HepG2 (cell line): Measurements from ENCODE around the gene KLC4. TPM values are rescaled to one million over a fixed set of nuclear protein-coding genes. Genes with fewer than 3 reads are reported as not detected.

ENCODE experiments used
- ATAC-seq: fragments of 200-7000 bp; cut with Tn5 transposase; 3 replicates; pipeline ENCODE4 v1.9.1; 2020; ENCODE audit warnings: mild to moderate bottlenecking, moderate library complexity
- BruUV-seq: library from RNA; stranded (reverse); fragments of 400-500 nt; replicated peaks from 2 replicates; lab custom pipeline; 2021; lab: Mats Ljungman, UMichigan
- CTCF ChIA-PET: fragments of 300-600 bp; formaldehyde crosslinking; extraction: SDS; loops from one replicate; lab custom pipeline; 2021; ENCODE audit warnings: low total read pairs, inconsistent platforms, low intra/inter-chr PET ratio; lab: Yijun Ruan, JAX
- POLR2A ChIA-PET: fragments of 350-600 bp; sonication (Branson Sonifier 250); formaldehyde crosslinking; loops from one replicate; lab custom pipeline; 2020; ENCODE audit warnings: antibody characterized with exemption, inconsistent platforms; lab: Yijun Ruan, JAX
- DNase-seq: peaks from one replicate; pipeline ENCODE4 v3.0.0-alpha.2; 2015; ENCODE audit warnings: low spot score
- FAIRE-seq: peaks from 3 replicates; lab custom pipeline; 2011; peaks lifted over from hg19 to GRCh38; lab: Jason Lieb, UNC
- H2AFZ ChIP-seq: one replicate; pipeline ENCODE4 v1.6.1; 2011; ENCODE audit warnings: low read length, inconsistent platforms
- H3K27ac ChIP-seq: fragments of 300-600 bp; 3 replicates; pipeline ENCODE4 v1.8.0; 2011; ENCODE audit warnings: mixed run types, mild to moderate bottlenecking, mixed read lengths, low read length, inconsistent platforms; ENCODE audit not compliant: insufficient read depth; ENCODE audit errors: extremely low read length
- H3K27me3 ChIP-seq, 2 experiments: fragments of 200-600 bp in 1 of 2; 2 replicates in 1 of 2; 3 replicates in 1 of 2; pipeline versions ENCODE4 v1.6.0 to v1.8.0; 2011; ENCODE audit warnings: low read length in 2 of 2, mild to moderate bottlenecking in 2 of 2, moderate library complexity in 2 of 2, inconsistent platforms in 1 of 2; ENCODE audit not compliant: insufficient read depth in 2 of 2, control insufficient read depth in 1 of 2
- H3K36me3 ChIP-seq, 2 experiments: fragments of 200-600 bp in 1 of 2; replicated peaks in 1 of 2; 2 replicates in 1 of 2; 3 replicates in 1 of 2; pipeline versions ENCODE4 v1.5.1 to v1.8.0; 2011; ENCODE audit warnings: low read length in 2 of 2, inconsistent platforms in 1 of 2; ENCODE audit not compliant: insufficient read depth in 2 of 2, control insufficient read depth in 1 of 2
- H3K4me1 ChIP-seq: 2 replicates; pipeline ENCODE4 v1.5.1; 2012; ENCODE audit warnings: low read length, inconsistent platforms; ENCODE audit not compliant: insufficient read depth
- H3K4me2 ChIP-seq: 2 replicates; pipeline ENCODE4 v1.6.0; 2011; ENCODE audit warnings: low read depth, low read length, inconsistent platforms
- H3K4me3 ChIP-seq, 3 experiments: fragments of 200-600 bp in 1 of 3; sonication (generic), shearing (Covaris generic) in 1 of 3; replicated peaks in 1 of 3; 2 replicates each; pipeline ENCODE4 v1.5.1; 2011 to 2016; ENCODE audit warnings: low read length in 3 of 3, inconsistent platforms in 2 of 3, low read depth in 2 of 3, mild to moderate bottlenecking in 2 of 3, control low read depth in 1 of 3, mixed read lengths in 1 of 3; ENCODE audit not compliant: insufficient read depth in 1 of 3
- H3K79me2 ChIP-seq: one replicate; pipeline ENCODE4 v1.6.1; 2011; ENCODE audit warnings: low read length, inconsistent platforms; ENCODE audit not compliant: insufficient read depth
- H3K9ac ChIP-seq: 2 replicates; pipeline ENCODE4 v1.6.0; 2011; ENCODE audit warnings: mild to moderate bottlenecking, low read depth, low read length, inconsistent platforms; ENCODE audit not compliant: insufficient read depth
- H3K9me3 ChIP-seq: 2 replicates; pipeline ENCODE4 v1.5.1; 2012; ENCODE audit warnings: mild to moderate bottlenecking, low read length
- H4K20me1 ChIP-seq: 2 replicates; pipeline ENCODE4 v1.6.0; 2011; ENCODE audit warnings: inconsistent platforms, mild to moderate bottlenecking, low read length, moderate library complexity; ENCODE audit not compliant: insufficient read depth
- FIP1L1 ChIP-seq: fragments of 200-400 bp; formaldehyde crosslinking; IDR thresholded peaks from 2 replicates; pipeline ENCODE4 v1.6.1; 2018; ENCODE audit warnings: low read depth, mild to moderate bottlenecking, low read length, moderate library complexity, borderline replicate concordance; ENCODE audit not compliant: insufficient read depth
- FOSL2 ChIP-seq: sonication (generic); formaldehyde crosslinking; IDR thresholded peaks from 2 replicates; pipeline ENCODE4 v1.4.0; 2020; ENCODE audit warnings: missing genetic modification reagents
- SRSF9 ChIP-seq: fragments of 200-400 bp; formaldehyde crosslinking; IDR thresholded peaks from 2 replicates; pipeline ENCODE4 v1.6.1; 2018; ENCODE audit warnings: borderline replicate concordance, mild to moderate bottlenecking, low read depth, low read length; ENCODE audit not compliant: insufficient read depth, poor library complexity, severe bottlenecking
- ZNF703 ChIP-seq: sonication (generic); formaldehyde crosslinking; IDR thresholded peaks from 2 replicates; pipeline ENCODE4 v1.5.1; 2020; ENCODE audit warnings: missing genetic modification reagents, mild to moderate bottlenecking, moderate library complexity, borderline replicate concordance
- WGBS: methylation state at CpG from one replicate; pipeline ENCODE4 v1.1.6; 2017; ENCODE audit warnings: low lambda C conversion rate; 5-methylcytosine and 5-hydroxymethylcytosine counted together
- in situ Hi-C: cut with HindIII; loops from 2 replicates; pipeline ENCODE4 v1.10.0; 2017; ENCODE audit warnings: low pct_unique_long_range_greater_than_20kb; ENCODE audit not compliant: extremely low pct_ligation_motif_present
- intact Hi-C: fragments of 100-400 bp; cut with micrococcal nuclease; formaldehyde crosslinking; loops from one replicate; pipeline ENCODE4 v1.10.0; 2022; ENCODE audit not compliant: unreplicated experiment
- polyA plus RNA-seq, 8 experiments: library from polyadenylated mRNA; depleted of rRNA in 3 of 8; stranded (reverse) in 7 of 8; unstranded in 1 of 8; fragments of >200 nt; fragmentation: Illumina TruSeq in 4 of 8; extraction: Trizol in 4 of 8; gene quantifications; 2 replicates each; pipeline versions ENCODE4 v1.2.1 to v1.2.3, GENCODE V29; 2011 to 2016; ENCODE audit warnings: low read depth in 4 of 8, missing spikeins in 1 of 8, mixed read lengths in 1 of 8; ENCODE audit not compliant: insufficient read depth in 1 of 8
- total RNA-seq, 5 experiments: library from RNA; depleted of rRNA; stranded (reverse); fragments of >200 nt; fragmentation: Illumina TruSeq; extraction: Trizol; gene quantifications; 2 replicates each; pipeline ENCODE4 v1.2.3, GENCODE V29; 2016; ENCODE audit warnings: low read depth in 1 of 5
- TF ChIP-seq, protein P1 (sequence below): sonication (generic); formaldehyde crosslinking; IDR thresholded peaks from 2 replicates; pipeline ENCODE4 v1.4.0; 2020; ENCODE audit warnings: missing genetic modification reagents

The KLC4 gene
- total and polyA plus RNA-seq, 2 of the 13 experiments (the other 11 are each of a cell fraction or from before 2014, with no cell fraction given) = 45.4 to 70.4 TPM

DNA sequence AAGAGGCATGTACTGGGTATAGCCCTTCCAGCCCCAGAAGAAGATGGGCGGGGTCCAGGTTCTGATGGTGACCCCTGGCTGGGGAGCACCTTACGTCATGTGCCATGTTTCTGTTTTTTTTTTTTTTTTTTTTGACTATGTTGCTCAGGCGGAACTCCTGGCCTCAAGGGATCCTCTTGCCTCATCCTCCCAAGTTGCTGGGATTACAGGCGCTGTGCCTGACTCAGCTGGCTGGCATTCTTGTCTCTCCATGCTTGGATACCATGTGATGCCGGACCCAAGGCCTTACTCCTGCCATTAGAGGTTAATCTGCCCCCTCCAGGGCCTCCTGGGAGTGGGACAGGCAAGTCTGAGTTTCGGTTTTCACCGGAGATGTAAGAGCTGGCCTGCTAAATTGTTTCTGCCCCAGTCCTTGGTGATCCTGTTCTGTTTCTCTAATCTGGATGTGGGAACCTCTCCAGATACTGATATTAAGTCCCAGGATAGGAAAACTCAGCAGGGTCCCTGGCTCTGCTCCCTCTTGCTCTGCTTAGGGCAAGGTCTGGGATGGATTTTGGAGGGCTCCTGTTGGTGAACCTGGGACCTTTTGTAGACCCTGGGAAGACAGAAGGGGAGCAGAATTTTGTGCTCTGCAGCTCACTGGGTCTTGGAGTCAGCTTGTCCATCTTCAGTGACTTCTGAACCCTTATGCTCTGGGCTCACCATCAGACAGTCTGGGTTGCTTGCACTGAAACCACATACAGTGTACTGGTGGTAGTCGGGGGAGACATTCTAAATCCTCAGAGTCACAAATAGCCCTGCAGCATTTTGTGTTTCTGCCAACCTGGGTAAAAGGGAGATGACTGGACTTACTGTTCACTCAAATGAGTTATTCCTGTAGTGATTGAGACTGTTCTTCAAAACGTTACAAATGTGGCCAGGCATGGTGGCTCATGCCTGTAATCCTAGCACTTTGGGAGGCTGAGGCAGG, 61.8 kb downstream of the KLC4 start:
- Histone ChIP-seq H2AFZ (no peak overlapping the region), H3K4me1 (peaks cover 47% of the 10 kb centered on the region), H3K36me3 (no peaks in the 10 kb centered on the region), H3K9me3 (no peaks in the 10 kb centered on the region), H3K79me2 (peaks cover 48% of the 10 kb centered on the region), H3K4me2 (no peak overlapping the region), H3K9ac (no peak overlapping the region), H4K20me1 (no peaks in the 10 kb centered on the region), H3K4me3 (no peak overlapping the region), H3K27ac (no peak overlapping the region), H3K27me3 (no peaks in the 10 kb centered on the region)
- in situ Hi-C loops = loop anchor here (10.0 kb wide), 1 partner anchor 46 kb away; the partner anchor contains the start of gene PTK7
- no TSS peak for BruUV-seq
- intact Hi-C loops = no loop called here
- POLR2A ChIA-PET = interaction anchor here (1.3 kb wide), 1 partner anchor 31 kb away, joined by 5 read pairs; no protein-coding TSS in a partner anchor
- CTCF ChIA-PET = no interaction called here
- ATAC-seq = 0 out of 3 replicates have a peak, but pooled peaks have one; percentile 7
- no peak for FAIRE-seq
- no peak for DNase-seq
- 88% methylated on average over 9 of the region's 9 CpGs for WGBS
- TF ChIP-seq SRSF9 (no peak), ZNF703 (CRISPR knock-in tag) (0 out of 2 replicates have a peak, but pooled peaks have one; percentile 7), FIP1L1 (no peak), FOSL2 (CRISPR knock-in tag) (0 out of 2 replicates have a peak, but pooled peaks have one; percentile 9)
- TF ChIP-seq, protein P1, sequence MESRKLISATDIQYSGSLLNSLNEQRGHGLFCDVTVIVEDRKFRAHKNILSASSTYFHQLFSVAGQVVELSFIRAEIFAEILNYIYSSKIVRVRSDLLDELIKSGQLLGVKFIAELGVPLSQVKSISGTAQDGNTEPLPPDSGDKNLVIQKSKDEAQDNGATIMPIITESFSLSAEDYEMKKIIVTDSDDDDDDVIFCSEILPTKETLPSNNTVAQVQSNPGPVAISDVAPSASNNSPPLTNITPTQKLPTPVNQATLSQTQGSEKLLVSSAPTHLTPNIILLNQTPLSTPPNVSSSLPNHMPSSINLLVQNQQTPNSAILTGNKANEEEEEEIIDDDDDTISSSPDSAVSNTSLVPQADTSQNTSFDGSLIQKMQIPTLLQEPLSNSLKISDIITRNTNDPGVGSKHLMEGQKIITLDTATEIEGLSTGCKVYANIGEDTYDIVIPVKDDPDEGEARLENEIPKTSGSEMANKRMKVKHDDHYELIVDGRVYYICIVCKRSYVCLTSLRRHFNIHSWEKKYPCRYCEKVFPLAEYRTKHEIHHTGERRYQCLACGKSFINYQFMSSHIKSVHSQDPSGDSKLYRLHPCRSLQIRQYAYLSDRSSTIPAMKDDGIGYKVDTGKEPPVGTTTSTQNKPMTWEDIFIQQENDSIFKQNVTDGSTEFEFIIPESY = peak; percentile 73; the same call in 1 of the 2 replicates
